Vagina (tissue), 2 donors: ENCODE data around the gene DPYSL3. TPM values are rescaled to one million over a fixed set of nuclear protein-coding genes. Genes with fewer than 3 reads are reported as not detected.

Source experiments
- DNase-seq, 2 donors: peaks; one replicate each; pipeline ENCODE4 v3.0.0-alpha.2; 2017; ENCODE audit errors: extremely low spot score in 2 of 2
- H3K27ac ChIP-seq: fragments of 200-600 bp; sonication (generic); one replicate; pipeline ENCODE4 v1.5.1; 2019
- H3K27me3 ChIP-seq: fragments of 200-600 bp; sonication (generic); one replicate; pipeline ENCODE4 v1.5.1; 2019
- H3K36me3 ChIP-seq, 2 donors: fragments of 200-600 bp; sonication (generic); one replicate each; pipeline ENCODE4 v1.5.1; 2017 to 2019
- H3K4me1 ChIP-seq: fragments of 200-600 bp; sonication (generic); one replicate; pipeline ENCODE4 v1.5.1; 2019
- H3K4me3 ChIP-seq, 2 donors: fragments of 200-600 bp; sonication (generic); 1 replicate in 1 of 2; 2 replicates in 1 of 2; pipeline ENCODE4 v1.5.1; 2016 to 2019
- H3K9me3 ChIP-seq: fragments of 200-600 bp; sonication (generic); one replicate; pipeline ENCODE4 v1.5.1; 2019
- CTCF ChIP-seq, 3 experiments: fragments of 450-650 bp in 2 of 3; fragments of 200-600 bp in 1 of 3; sonication (generic) in 1 of 3; IDR thresholded peaks; one replicate each; pipeline ENCODE4 v1.5.1; 2017 to 2019; ENCODE audit warnings: antibody characterized with exemption in 3 of 3, mild to moderate bottlenecking in 2 of 3, moderate library complexity in 2 of 3
- POLR2A ChIP-seq, 2 donors: fragments of 450-650 bp; IDR thresholded peaks; one replicate each; pipeline ENCODE4 v1.6.1; 2017; ENCODE audit warnings: antibody characterized with exemption in 2 of 2, mild to moderate bottlenecking in 2 of 2, moderate library complexity in 2 of 2
- POLR2AphosphoS5 ChIP-seq, 2 donors: sonication (generic); formaldehyde crosslinking; IDR thresholded peaks; one replicate each; pipeline ENCODE4 v1.9.0; 2017; ENCODE audit warnings: antibody characterized with exemption in 2 of 2, mild to moderate bottlenecking in 2 of 2, low read depth in 1 of 2; ENCODE audit not compliant: insufficient read depth in 1 of 2
- intact Hi-C: fragments of 100-400 bp; cut with DNase I; formaldehyde crosslinking; loops from one replicate; pipeline ENCODE4 v1.15.1; 2023
- total RNA-seq: library from RNA; depleted of rRNA; stranded (reverse); fragments of >200 nt; gene quantifications from one replicate; pipeline ENCODE4 v1.2.3, GENCODE V29; 2016

Gene DPYSL3
- total RNA-seq, 1 donor from 2014 or later, result 68.5 TPM

- Histone ChIP-seq H3K27me3 (no peaks in the 10 kb centered on the region), H3K27ac (peak overlapping the region; percentile 91), H3K36me3 (no peaks in the 10 kb centered on the region), H3K9me3 (no peaks in the 10 kb centered on the region), H3K4me1 (peaks cover 32% of the 10 kb centered on the region), H3K4me3 (no peak overlapping the region)
- TF ChIP-seq CTCF (IDR thresholded peaks at IDR 0.05), result no peak
- no peak for TF ChIP-seq POLR2A (IDR thresholded peaks at IDR 0.05)
- TF ChIP-seq POLR2AphosphoS5 (IDR thresholded peaks at IDR 0.05; ENCODE audit: insufficient read depth in 1 of 2, low read depth in 1 of 2), result no peak
- DNase-seq, result no peak
- intact Hi-C loops, result no loop called here
These were observed 64.8 kb downstream of the DPYSL3 start for GRCh38 chr5:147445090-147445489.

- TF ChIP-seq POLR2AphosphoS5 (IDR thresholded peaks at IDR 0.05; ENCODE audit: insufficient read depth in 1 of 2, low read depth in 1 of 2) (no peak), POLR2A (IDR thresholded peaks at IDR 0.05) (no peak), CTCF (IDR thresholded peaks at IDR 0.05) (no peak)
- H3K9me3 ChIP-seq, result no peaks in the 10 kb centered on the region
- no peak overlapping the region for H3K4me3 ChIP-seq
- peaks cover 43% of the 10 kb centered on the region for H3K4me1 ChIP-seq
- no peaks in the 10 kb centered on the region for H3K27me3 ChIP-seq
- H3K36me3 ChIP-seq, result no peaks in the 10 kb centered on the region
- intact Hi-C loops, result no loop called here
- peak overlapping the region; percentile 53 for H3K27ac ChIP-seq
- no peak for DNase-seq
These were observed 67.6 kb downstream of the DPYSL3 start for GRCh38 chr5:147442224-147442623.

- Histone ChIP-seq H3K27ac (peak overlapping the region; percentile 53), H3K27me3 (no peaks in the 10 kb centered on the region), H3K9me3 (no peaks in the 10 kb centered on the region), H3K36me3 (no peaks in the 10 kb centered on the region), H3K4me3 (no peak overlapping the region), H3K4me1 (peaks cover 41% of the 10 kb centered on the region)
- TF ChIP-seq CTCF (IDR thresholded peaks at IDR 0.05) (no peak), POLR2A (IDR thresholded peaks at IDR 0.05) (no peak), POLR2AphosphoS5 (IDR thresholded peaks at IDR 0.05; ENCODE audit: insufficient read depth in 1 of 2, low read depth in 1 of 2) (no peak)
- no peak for DNase-seq
- intact Hi-C loops, result no loop called here
These were observed 68.6 kb downstream of the DPYSL3 start for GRCh38 chr5:147441191-147441695.

GRCh38 chr5:147439254-147439653 is 70.6 kb downstream of the DPYSL3 start:
- DNase-seq, result no peak
- H3K36me3 ChIP-seq, result no peaks in the 10 kb centered on the region
- intact Hi-C loops, result no loop called here
- H3K9me3 ChIP-seq, result no peaks in the 10 kb centered on the region
- peaks cover 21% of the 10 kb centered on the region for H3K4me1 ChIP-seq
- H3K4me3 ChIP-seq, result no peak overlapping the region
- H3K27me3 ChIP-seq, result no peaks in the 10 kb centered on the region
- H3K27ac ChIP-seq, result no peak overlapping the region
- TF ChIP-seq CTCF (IDR thresholded peaks at IDR 0.05) (no peak), POLR2A (IDR thresholded peaks at IDR 0.05) (no peak), POLR2AphosphoS5 (IDR thresholded peaks at IDR 0.05; ENCODE audit: insufficient read depth in 1 of 2, low read depth in 1 of 2) (no peak)

- intact Hi-C loops, result no loop called here
- no peak for DNase-seq
- no peak for TF ChIP-seq POLR2AphosphoS5 (IDR thresholded peaks at IDR 0.05; ENCODE audit: insufficient read depth in 1 of 2, low read depth in 1 of 2)
- no peak for TF ChIP-seq CTCF (IDR thresholded peaks at IDR 0.05)
- no peak for TF ChIP-seq POLR2A (IDR thresholded peaks at IDR 0.05)
- no peaks in the 10 kb centered on the region for H3K9me3 ChIP-seq
- H3K27ac ChIP-seq, result no peak overlapping the region
- no peaks in the 10 kb centered on the region for H3K36me3 ChIP-seq
- H3K27me3 ChIP-seq, result no peaks in the 10 kb centered on the region
- peaks cover 33% of the 10 kb centered on the region for H3K4me1 ChIP-seq
- H3K4me3 ChIP-seq, result no peak overlapping the region
These were observed 72.7 kb downstream of the DPYSL3 start for GRCh38 chr5:147437161-147437596.
